Measurements from ENCODE around the gene TTYH1.
"Not testable (repeated sequence)": the region's sequence is repeated elsewhere in the genome, so short reads cannot be mapped to it uniquely, and the experiment has no call there.

The TTYH1 gene

DNA sequence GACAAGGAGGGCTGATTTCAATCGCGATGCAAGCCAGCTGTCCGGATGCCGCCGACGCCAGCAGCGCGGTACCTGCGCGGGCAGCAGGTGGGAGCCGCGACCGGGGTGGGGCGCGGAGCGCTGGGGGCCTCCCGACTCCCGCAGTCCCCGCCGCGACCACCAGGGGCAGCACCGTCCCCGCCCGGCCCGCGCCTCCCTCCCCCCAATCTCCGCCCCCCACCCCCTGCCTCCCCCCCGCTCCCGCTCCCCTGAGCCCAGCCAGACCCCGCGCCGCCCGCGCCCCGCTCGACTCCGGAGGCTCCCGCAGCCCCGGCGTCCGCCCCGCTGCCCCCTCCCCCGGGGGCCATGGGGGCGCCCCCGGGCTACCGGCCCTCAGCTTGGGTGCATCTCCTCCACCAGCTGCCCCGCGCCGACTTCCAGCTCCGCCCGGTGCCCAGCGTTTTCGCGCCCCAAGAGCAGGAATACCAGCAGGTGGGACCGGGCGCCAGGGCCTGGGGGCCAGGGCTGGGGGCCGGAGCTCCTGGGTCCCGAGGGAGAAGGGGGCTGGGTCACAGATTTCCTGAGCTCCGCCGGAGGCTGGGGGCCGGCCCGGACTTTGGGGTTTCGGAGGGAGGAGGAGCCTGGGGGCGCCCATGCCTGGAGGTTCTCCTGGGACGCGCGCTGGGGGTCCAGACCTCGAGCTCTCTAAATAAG, at the start of gene TTYH1:
Gene TTYH1, plus strand, starts transcription at position 257 of the 693 bp plus-strand sequence. Its CDS starts 89 bp downstream, at position 346.
- no peak for DNase-seq

DNA sequence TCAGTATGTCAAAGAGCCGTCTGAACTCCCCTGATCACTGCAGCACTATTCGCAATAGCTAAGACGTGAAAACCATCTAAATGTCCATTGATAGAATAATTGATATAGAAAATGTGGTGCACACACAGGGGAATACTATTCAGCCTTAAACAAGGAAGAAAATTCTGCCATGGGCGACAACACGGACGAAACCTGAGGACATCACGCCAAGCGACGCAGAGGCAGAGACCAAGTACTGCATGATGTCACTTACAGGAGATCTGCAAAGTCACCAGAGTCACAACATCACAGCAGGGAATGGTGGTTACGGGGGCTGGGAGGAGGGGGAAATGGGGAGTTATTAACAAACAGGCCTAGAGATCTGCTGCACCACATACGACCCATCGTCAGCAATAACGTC, 49.5 kb upstream of the TTYH1 start:
- not testable (repeated sequence) for DNase-seq

DNA sequence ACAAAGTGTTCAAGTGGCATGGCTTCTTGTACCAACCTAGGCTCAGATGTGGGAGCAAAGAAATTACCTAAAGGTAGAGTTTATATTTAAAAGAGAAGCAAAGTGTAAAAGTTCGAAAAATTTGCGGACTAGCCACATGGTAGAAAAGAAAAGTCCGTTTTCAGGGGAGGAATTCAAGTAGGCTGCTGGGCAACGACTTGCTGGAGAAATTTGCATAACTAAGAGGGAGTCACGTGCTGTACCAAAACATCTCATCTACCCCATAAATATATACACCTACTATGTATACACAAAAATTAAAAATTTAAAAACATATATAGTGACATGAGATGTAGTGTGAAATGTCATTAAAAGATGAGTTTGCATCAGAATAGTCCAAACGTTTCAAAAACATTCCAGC, 48.5 kb upstream of the TTYH1 start:
- no peak for DNase-seq

DNA sequence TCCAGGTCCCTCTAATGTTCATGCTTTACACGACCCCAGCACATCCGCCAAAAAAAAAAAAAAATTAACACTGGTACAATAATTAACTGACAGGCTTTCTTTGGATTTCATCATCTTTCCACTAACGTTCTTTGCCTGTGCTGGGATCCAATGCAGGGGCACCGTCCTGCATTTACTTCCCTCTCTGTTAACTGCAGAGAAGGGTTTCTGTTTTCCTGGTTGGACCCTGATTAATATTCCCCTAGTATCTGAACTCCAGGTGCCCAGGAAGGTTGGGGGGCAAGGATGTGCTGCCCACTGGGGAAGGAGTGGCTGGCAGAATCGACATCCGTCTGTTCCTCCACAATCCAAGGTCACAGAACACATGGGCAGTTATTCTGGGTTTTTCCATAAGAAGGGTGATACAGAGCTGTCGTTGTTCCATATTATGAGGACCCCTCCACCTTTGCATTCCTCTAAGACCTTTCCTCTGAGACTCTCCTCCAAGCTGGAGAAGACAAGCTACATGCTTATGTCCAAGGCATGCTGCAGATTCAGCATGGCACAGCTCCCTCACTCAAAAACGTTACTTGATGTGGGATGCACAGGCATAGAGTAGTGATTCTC, 46.1 kb upstream of the TTYH1 start:
- no peak for DNase-seq

DNA sequence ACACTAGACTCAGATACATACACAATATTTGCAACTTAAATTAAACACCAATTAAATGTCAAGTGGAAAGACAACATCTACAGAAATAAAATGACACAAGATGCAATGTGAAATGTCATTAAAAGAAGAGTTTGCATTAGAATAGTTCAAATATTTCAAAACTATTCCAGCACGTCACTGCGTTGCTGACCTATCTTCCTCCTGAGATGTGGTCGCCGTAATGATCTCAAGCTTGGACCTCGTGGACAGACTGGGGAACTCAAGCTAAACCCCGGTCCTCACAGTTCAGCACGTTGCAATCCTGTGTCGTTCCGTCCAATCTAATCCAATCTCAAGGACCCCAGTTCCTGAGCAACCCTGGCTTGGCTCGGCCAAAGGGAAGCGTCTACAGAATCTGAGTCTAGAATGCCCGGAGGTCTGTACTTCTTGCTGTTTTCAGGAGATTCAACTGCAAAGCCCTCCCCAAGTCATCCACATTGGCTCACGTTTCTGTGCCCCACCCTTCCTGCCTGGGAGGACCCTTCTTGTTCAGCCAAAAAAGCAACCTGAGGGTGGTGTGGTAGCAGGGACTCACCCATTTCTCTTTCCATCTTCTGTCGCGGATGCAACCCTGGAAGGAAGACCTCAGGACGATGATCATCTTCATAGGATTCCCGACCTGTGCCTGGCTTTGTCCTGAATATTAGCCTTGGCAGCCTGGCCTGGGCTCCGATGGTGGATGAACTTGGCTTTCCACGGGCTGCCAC, 45.4 kb upstream of the TTYH1 start:
- not testable (repeated sequence) for DNase-seq

DNA sequence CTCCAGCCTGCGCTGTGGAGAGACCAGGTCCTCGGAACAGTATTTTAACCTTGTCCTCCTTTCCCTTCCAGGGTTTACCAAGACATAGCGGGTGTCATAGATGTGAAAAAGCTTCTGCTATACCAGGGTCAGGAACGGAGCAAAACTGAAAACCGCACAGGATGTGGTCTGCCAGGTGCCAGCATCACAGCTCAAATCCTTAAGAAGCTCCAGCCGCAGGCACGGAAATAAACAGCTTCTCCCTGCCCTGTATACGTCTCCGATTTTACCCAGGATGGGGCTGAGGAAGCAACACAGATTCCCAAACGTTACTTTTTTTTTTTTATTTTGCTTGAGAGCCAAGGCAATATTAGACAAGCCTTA, 44.8 kb upstream of the TTYH1 start:
- not testable (repeated sequence) for DNase-seq

DNA sequence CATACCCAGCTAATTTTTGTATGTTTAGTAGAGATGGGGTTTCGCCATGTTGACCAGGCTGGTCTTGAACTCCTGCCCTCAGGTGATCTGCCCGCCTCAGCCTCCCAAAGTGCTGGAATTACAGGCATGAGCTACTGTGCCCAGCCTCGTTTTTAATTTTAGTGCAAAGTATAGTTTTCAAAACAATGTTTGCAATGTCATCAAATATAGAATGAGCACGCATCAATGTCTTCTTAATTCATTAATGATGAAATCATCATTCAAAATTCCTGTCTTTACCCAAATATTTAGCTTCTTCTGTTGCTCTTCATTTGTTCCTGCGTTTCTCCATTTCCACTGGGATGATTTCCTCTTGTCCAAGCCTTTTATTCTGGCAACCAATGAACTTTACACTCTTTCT, 43.8 kb upstream of the TTYH1 start:
- not testable (repeated sequence) for DNase-seq

DNA sequence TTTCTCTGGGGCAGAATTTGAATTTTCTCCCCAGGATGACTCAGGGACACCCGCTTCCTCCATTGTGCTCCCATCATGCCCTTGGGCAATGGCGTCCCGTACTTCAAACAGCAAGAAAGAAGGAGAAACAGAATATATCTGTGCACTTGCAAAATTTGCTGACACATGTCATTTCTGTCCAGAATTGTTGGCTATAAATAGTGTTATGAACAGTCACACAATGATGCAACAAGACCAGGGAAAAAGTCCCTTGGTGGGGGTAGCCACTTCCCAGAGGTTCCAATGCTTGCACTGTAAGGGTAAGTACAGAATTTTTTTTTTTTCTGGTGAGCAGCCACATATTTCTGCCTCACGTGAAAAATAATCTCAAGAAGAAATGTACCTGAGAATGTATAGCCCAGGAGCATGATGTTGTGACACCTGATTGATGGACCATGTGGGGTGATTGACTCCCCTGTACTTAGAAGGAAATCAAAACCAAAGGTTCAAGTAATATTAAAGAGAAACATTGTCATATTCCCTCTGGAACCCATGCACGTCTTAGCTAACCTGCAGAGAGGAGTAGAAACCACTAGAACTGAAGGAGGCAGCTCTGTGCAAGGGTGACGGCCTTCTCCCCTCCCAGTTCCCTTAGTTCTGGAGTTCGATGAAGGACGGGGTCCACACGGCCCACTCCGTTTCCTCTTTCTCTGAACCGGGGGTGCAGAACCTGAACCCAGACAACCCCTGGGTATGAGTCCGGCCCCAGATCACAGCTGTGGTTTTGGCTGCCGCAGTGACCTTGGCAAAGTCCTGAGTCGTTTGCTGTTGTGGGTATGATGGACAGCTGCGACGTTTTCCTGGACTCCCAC, 41.3 kb upstream of the TTYH1 start:
- DNase-seq: no peak

DNA sequence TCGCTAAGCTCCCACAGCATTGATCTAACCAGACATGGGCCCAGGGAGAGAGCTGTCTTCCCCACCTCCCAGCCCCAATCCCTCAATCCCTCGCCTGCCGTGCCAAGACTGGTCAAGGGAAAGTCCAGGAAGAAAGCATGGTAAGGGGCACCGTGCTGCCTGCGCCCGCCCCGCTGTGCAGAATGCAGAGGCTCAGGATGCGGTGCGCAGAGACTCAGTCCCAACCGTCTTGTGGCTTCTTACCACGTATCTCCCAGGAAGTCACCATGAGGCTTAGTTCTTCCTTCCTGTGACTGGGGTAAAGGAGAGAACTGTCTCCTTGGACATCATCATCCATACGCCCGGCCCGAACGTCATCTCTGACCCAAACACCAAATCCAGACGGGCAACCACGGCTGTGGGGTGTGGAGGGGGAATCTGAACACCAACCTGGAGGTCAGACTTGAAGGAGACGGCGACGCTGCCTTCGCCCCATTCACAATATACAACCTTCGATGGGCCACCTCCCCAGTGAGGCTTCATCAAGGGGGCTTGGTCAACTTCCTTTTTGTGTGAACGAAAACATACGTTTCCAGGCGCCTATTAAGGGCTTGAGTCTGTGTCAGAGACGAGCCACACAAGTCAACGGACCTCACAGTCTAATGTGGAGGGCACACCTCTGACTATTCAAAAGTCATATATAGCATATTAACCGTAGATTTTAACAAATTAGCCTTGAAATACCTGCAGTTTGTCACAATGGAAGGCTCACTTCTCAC, 39.9 kb upstream of the TTYH1 start:
- DNase-seq: not testable (repeated sequence)

DNA sequence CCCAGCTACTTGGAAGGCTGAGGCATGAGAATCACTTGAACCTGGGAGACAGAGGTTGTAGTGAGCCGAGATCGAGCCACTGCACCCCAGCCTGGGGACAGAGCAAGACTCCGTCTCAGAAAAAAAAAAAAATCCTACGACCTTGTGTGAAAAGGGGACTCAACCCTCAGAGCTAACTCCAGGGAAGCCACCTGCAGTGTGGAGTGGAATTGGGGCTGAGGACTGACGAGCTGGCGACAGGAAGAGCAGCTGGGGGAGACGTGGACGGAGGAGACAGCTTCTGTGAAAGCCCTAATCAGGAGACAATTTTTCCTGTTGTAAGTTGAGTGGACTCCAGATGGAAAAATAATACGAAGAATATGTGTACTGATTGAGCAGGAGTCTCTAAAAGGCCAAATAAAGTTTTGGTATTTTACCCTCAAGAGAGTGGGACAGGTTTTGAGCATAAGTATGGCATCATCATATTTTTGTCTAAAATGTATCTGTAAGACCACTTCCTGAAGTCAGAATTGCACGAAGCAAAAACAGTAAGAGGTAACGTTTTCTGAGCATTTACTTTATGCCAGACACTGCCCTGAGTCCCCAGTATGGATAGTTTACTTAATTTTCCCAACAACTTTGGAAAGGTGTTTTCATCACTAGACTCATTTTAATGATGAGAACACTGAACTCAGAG, 38.5 kb upstream of the TTYH1 start:
- DNase-seq: no peak

DNA sequence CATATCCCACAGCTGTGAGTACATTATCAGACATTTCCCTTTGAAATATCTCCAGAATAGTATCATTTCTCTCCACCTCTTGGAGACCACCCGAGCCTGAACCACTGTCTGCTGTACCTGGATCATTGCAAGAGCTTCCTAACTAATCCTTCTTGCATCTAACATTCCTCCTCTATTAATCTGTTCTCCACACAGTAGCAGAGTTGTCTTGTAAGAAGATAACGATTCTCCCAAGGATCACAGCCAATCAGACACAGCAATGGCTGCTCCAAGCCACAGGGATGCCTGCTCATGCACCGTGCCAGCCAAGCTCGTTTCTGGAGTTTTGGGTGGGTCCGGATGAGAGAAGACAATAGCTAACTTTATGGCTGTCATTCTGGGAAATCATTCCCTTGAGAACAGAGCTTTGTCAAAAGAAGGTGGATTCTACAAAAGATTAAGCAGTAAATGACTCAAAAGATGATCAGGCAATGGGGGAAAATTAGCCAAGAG, 36.0 kb upstream of the TTYH1 start:
- no peak for DNase-seq

DNA sequence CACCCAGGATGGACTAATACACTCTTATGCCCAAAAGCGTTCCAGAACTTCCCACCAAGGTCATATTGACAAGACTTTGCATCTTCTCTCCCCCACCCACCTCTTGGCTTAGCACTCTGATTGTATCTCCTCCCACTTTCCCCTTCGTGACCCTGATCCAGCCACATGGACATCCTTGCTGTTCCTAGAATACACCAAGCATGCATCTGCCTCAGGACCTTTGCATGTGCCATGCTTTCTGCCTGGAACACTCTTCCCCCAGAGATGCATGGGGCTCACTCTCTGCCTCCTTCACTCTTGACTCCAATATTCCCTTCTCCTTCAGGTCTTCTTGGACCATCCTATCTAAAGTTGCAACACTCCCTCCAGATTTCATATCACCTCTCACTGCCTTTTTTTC, 34.4 kb upstream of the TTYH1 start:
- DNase-seq: no peak

DNA sequence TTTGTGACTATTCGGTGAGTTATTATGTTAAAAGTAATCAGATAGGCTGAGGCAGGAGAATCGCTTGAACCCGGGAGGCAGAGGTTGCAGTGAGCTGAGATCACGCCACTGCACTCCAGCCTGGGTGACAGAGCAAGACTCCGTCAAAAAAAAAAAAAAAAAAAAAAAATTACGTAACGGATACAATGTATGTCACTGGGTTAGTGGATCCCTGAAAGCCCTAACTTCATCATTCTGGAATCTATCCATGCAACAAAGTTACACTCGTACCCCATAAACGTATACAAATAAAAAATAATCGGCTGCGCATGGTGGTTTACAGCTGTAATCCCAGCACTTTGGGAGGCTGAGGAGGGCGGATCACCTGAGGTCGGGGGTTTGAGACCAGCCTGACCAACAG, 33.2 kb upstream of the TTYH1 start:
- not testable (repeated sequence) for DNase-seq

DNA sequence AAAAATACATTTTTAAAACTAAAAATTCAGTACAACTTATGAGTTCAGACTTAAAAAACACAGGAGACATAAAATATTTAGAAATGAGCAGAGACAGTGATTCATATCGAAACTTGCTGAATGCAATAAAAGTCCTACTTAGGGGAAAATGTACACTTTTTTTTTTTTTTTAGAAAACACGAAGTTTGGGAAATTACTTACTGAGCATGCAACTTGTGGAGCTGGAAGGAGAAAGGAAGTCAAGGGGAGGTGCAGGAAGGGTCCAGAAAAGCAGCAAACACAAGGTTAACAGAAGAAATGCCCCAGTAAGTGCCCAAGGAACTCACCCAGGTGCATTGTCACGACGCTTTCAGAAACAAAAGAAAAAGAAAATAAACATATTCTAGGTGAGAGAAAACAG, 31.9 kb upstream of the TTYH1 start:
- no peak for DNase-seq

DNA sequence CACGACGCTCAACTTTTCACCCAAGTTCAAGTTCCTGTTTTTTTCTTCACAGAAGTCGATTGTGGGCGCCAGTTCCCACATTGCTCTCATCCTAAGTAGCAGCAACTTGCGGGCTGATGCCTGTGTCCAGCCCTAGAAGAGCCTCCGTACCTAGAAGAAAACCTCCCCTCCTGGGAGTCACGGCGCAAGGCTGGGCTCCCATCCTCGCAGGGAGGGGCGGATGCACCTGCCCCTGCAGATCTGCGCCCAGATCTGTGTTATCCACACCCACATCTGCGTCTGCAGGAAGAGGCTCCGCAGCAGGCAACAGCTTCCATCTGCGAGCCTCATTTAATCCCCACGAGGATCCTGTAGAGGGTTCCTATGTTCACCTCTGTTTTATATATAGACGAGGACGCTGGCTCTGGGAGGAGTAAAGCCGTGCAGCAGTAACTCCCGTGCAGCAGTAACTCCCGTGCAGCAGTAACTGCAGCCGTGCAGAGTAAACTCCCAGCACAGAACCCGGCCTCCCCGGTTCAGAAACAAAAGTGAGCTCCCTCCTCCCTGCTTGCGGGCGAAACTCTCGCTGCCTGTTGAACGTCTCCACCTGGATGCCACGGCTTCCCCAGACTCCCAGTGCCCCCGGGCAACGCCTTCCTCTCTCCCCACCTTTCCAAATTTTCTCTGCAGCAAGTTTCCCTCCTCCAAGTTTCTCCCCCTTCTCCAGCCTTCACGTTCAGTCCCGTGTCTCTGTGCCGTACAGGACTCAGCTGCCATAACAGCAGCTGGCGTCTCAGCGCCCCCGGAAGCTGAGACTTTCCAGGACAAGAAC, 27.1 kb upstream of the TTYH1 start:
- DNase-seq: no peak

DNA sequence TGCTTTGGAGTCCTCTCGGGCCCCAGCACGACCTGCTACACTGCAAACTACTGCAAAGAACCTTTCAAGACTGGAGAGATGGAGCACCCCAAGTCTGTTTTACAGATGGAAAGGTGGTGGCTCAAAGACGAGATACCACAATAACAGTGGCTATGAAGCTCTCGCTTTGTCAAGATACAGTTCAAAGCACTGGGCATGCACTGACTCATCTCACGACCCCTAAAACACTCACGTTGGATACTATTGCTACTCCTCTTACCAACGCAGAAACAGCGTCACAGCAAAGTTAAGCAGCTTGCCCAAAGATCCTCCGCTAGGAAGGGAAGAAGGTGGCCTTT, 26.5 kb upstream of the TTYH1 start:
- DNase-seq: no peak

DNA sequence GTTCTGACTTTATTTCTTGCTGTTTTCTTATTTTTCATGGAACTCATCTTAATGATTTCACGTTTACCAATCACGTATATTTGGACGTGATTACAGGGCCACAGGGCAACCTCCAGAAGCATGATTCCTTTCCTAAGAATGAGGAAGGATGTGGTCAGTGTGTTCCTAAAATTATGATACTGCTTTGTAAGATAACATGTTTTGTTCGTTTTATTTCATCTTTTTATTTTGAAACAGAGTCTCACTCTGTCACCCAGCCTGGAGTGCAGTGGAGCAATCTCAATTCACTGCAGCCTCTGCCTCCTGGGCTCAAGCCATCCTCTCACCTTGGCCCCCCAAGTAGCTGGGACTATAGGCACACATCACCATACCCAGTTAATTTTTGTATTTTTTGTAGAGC, 25.7 kb upstream of the TTYH1 start:
- DNase-seq: no peak

DNA sequence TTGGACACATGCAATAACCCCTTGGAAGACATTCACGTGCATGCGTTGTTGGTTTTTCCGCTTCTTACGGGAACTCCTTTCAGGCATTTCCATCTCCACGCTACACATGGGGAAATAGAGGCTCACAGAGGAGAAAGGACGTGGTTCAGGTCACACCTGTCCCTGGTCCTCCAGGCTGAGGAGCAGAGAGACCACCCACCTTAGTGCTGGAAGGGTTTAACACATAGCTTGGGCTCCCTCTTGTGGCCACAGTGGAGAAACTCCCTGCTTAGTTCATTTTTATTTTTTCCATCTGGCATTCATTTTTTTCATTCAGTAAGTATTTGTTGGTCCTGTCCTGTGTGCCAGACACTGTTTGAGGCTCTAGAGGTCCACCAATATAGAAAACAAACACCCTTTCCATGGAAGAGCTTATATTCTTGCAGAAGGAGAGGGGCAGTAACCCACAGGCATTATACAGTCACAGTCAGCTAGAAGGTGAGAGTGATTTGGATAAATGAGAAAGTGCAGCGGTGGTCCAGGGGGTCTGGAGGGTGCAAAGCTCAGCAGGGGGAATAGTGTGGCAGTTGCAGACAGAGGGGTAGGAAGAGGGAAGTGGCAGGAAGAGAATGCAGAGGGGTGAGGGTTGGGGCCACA, 24.2 kb upstream of the TTYH1 start:
- DNase-seq: peak; percentile 55

DNA sequence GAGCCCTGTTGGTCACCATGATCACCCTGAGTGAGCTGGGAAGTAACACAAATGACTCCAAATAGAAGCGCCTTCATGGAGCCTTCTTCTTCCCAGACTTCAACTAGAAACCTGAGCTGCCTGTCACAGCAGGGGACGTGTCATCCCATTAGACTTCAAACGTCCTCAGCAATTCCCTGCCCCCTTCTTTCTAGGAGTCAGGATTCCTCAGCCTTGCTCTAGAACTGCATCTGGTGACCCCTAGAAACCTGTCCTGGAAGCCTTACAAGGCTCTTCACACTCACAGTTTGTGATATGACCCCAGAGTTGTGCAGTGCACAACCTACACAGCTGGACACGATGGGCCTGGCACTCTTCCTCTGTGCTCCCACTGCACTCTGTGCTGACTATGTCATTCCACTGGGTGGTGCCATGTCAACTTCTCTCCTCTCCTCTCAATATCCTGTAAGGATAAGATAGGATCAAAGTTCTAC, 23.6 kb upstream of the TTYH1 start:
- no peak for DNase-seq

DNA sequence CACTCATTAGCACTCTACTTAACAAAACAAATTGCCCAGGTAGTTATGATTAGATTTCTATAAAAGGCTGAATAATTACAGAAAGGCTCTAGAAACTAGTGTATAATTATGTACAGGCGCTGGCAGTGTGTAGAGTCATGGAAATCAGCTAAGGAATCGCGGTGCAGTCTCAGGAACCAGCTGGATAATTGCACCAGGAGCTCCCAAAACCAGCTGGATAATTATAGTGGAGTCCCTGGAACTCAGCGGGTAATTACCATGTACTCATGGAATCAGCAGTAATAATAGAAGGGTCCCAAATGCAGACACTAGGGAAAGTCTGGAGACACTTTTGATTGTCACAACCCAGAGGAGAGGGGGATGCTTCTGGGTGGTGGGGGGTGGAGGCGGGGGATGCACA, 23.2 kb upstream of the TTYH1 start:
- no peak for DNase-seq

Data from fibroblast of skin of right biceps (primary cell).